Memory B cell (primary cell): ENCODE results near the gene ULBP1.
"Not testable (repeated sequence)": the region's sequence is repeated elsewhere in the genome, so short reads cannot be mapped to it uniquely, and the experiment has no call there.

Source experiments
- ATAC-seq: fragments of 150-1000 bp; cut with Tn5 transposase; 2 replicates; pipeline ENCODE4 v1.10.0; 2021; ENCODE audit warnings: low read depth, mild to moderate bottlenecking, moderate library complexity
- DNase-seq, 2 donors: peaks; one replicate each; pipeline ENCODE4 v3.0.0; 2022; ENCODE audit warnings: low spot score in 2 of 2
- H3K27ac Mint-ChIP-seq: one replicate; pipeline ENCODE4 v1.8.0; 2022; ENCODE audit warnings: mild to moderate bottlenecking, moderate library complexity, mixed read lengths
- H3K27me3 Mint-ChIP-seq: one replicate; pipeline ENCODE4 v1.8.0; 2022; ENCODE audit warnings: mixed read lengths
- H3K36me3 Mint-ChIP-seq: one replicate; pipeline ENCODE4 v1.8.0; 2022; ENCODE audit warnings: mild to moderate bottlenecking, mixed read lengths
- H3K4me1 Mint-ChIP-seq: one replicate; pipeline ENCODE4 v1.8.0; 2022; ENCODE audit warnings: mixed read lengths
- H3K4me3 Mint-ChIP-seq: one replicate; pipeline ENCODE4 v1.8.0; 2022; ENCODE audit warnings: mild to moderate bottlenecking, moderate library complexity, mixed read lengths
- H3K9me3 Mint-ChIP-seq: one replicate; pipeline ENCODE4 v1.8.0; 2022; ENCODE audit warnings: mixed read lengths

ULBP1 gene

GRCh38 chr6:150004783-150005717 lies 41.3 kb downstream of the ULBP1 start:
- H3K4me1 Mint-ChIP-seq = peaks cover 29% of the 10 kb centered on the region
- DNase-seq (peak; percentile 85 to 86), ATAC-seq (peak; percentile 66)
- H3K9me3 Mint-ChIP-seq = peaks cover 3% of the 10 kb centered on the region
- H3K36me3 Mint-ChIP-seq = peaks cover 3% of the 10 kb centered on the region
- peaks cover 9% of the 10 kb centered on the region for H3K27me3 Mint-ChIP-seq
- H3K4me3 Mint-ChIP-seq = peak overlapping the region; percentile 97
- peak overlapping the region; percentile 99 for H3K27ac Mint-ChIP-seq

- peak overlapping the region; percentile 97 for H3K4me3 Mint-ChIP-seq
- peak overlapping the region; percentile 99 for H3K27ac Mint-ChIP-seq
- H3K27me3 Mint-ChIP-seq = peaks cover 13% of the 10 kb centered on the region
- peaks cover 3% of the 10 kb centered on the region for H3K36me3 Mint-ChIP-seq
- peaks cover 23% of the 10 kb centered on the region for H3K4me1 Mint-ChIP-seq
- peaks cover 3% of the 10 kb centered on the region for H3K9me3 Mint-ChIP-seq
- no peak for DNase-seq
- ATAC-seq = no peak
Measured at GRCh38 chr6:150005761-150006651, 42.3 kb downstream of the ULBP1 start.

GRCh38 chr6:150006961-150007464 lies 43.3 kb downstream of the ULBP1 start:
- ATAC-seq (no peak), DNase-seq (no peak)
- H3K27ac Mint-ChIP-seq = no peak overlapping the region
- no peak overlapping the region for H3K4me3 Mint-ChIP-seq
- peaks cover 3% of the 10 kb centered on the region for H3K9me3 Mint-ChIP-seq
- H3K27me3 Mint-ChIP-seq = peaks cover 14% of the 10 kb centered on the region
- H3K36me3 Mint-ChIP-seq = peaks cover 3% of the 10 kb centered on the region
- H3K4me1 Mint-ChIP-seq = peaks cover 16% of the 10 kb centered on the region

- no peaks in the 10 kb centered on the region for H3K36me3 Mint-ChIP-seq
- H3K9me3 Mint-ChIP-seq = no peaks in the 10 kb centered on the region
- no peak overlapping the region for H3K27ac Mint-ChIP-seq
- no peak overlapping the region for H3K4me3 Mint-ChIP-seq
- H3K27me3 Mint-ChIP-seq = peaks cover 20% of the 10 kb centered on the region
- ATAC-seq (no peak), DNase-seq (no peak)
- peaks cover 16% of the 10 kb centered on the region for H3K4me1 Mint-ChIP-seq
Measured at GRCh38 chr6:150008588-150008987, 44.8 kb downstream of the ULBP1 start.

- H3K4me3 Mint-ChIP-seq, H3K9me3 Mint-ChIP-seq, DNase-seq, ATAC-seq, H3K36me3 Mint-ChIP-seq, H3K27ac Mint-ChIP-seq: not testable (repeated sequence)
- H3K4me1 Mint-ChIP-seq = peaks cover 13% of the 10 kb centered on the region
- H3K27me3 Mint-ChIP-seq = peaks cover 37% of the 10 kb centered on the region
Measured at GRCh38 chr6:150012846-150013784, 49.4 kb downstream of the ULBP1 start.

- peaks cover 36% of the 10 kb centered on the region for H3K27me3 Mint-ChIP-seq
- peak overlapping the region; percentile 72 for H3K4me3 Mint-ChIP-seq
- not testable (repeated sequence) for DNase-seq, H3K36me3 Mint-ChIP-seq, H3K9me3 Mint-ChIP-seq
- H3K27ac Mint-ChIP-seq = peak overlapping the region; percentile 39
- H3K4me1 Mint-ChIP-seq = peaks cover 13% of the 10 kb centered on the region
- ATAC-seq = peak; percentile 45
Measured at GRCh38 chr6:150013785-150014622, 50.3 kb downstream of the ULBP1 start.

- not testable (repeated sequence) for H3K36me3 Mint-ChIP-seq, DNase-seq, H3K4me3 Mint-ChIP-seq, H3K9me3 Mint-ChIP-seq, H3K27ac Mint-ChIP-seq
- Mint-ChIP-seq H3K4me1 (peaks cover 13% of the 10 kb centered on the region), H3K27me3 (peaks cover 37% of the 10 kb centered on the region)
- ATAC-seq = peak; percentile 11
Measured at GRCh38 chr6:150014623-150015280, 51.0 kb downstream of the ULBP1 start.

GRCh38 chr6:150015281-150016001 lies 51.7 kb downstream of the ULBP1 start:
- not testable (repeated sequence) for H3K4me3 Mint-ChIP-seq

GRCh38 chr6:150016324-150017185 lies 52.8 kb downstream of the ULBP1 start:
- peaks cover 13% of the 10 kb centered on the region for H3K4me1 Mint-ChIP-seq

More at GRCh38 chr6:150015281-150016001, 51.7 kb downstream of the ULBP1 start:
- H3K27ac Mint-ChIP-seq, DNase-seq, H3K9me3 Mint-ChIP-seq, H3K36me3 Mint-ChIP-seq: not testable (repeated sequence)
- peak; percentile 52 for ATAC-seq
- H3K4me1 Mint-ChIP-seq = peaks cover 13% of the 10 kb centered on the region
- H3K27me3 Mint-ChIP-seq = peaks cover 33% of the 10 kb centered on the region

GRCh38 chr6:150017186-150017521 lies 53.4 kb downstream of the ULBP1 start:
- H3K36me3 Mint-ChIP-seq, H3K27ac Mint-ChIP-seq, H3K4me3 Mint-ChIP-seq, ATAC-seq, DNase-seq, H3K9me3 Mint-ChIP-seq: not testable (repeated sequence)
- peaks cover 37% of the 10 kb centered on the region for H3K27me3 Mint-ChIP-seq
- peaks cover 13% of the 10 kb centered on the region for H3K4me1 Mint-ChIP-seq

More at GRCh38 chr6:150016324-150017185, 52.8 kb downstream of the ULBP1 start:
- Mint-ChIP-seq H3K27me3 (peaks cover 35% of the 10 kb centered on the region), H3K4me3 (no peak overlapping the region), H3K36me3 (no peaks in the 10 kb centered on the region), H3K9me3 (no peaks in the 10 kb centered on the region), H3K27ac (no peak overlapping the region)
- peak; percentile 79 for ATAC-seq
- peak; percentile 62 to 78 for DNase-seq
